HEK293 (cell line): ENCODE data around the gene RNPEP.
A peak's percentile ranks its signal among the peaks of the same experiment; 100 is the strongest.

Experiments
- GLI4 ChIP-seq: fragments of 450-650 bp; formaldehyde crosslinking; IDR thresholded peaks from 2 replicates; pipeline ENCODE4 v1.5.1; 2016; ENCODE audit warnings: missing biosample characterization, missing genetic modification characterization
- KLF7 ChIP-seq: fragments of 450-650 bp; formaldehyde crosslinking; IDR thresholded peaks from 2 replicates; pipeline ENCODE4 v1.5.1; 2016; ENCODE audit warnings: missing biosample characterization, missing genetic modification characterization, borderline replicate concordance
- MEIS1 ChIP-seq: sonication (generic); formaldehyde crosslinking; IDR thresholded peaks from 2 replicates; pipeline ENCODE4 v1.8.1; 2022; ENCODE audit warnings: missing genetic modification reagents, mild to moderate bottlenecking, borderline replicate concordance
- OSR2 ChIP-seq: fragments of 450-650 bp; formaldehyde crosslinking; IDR thresholded peaks from 2 replicates; pipeline ENCODE4 v1.5.1; 2016; ENCODE audit warnings: missing biosample characterization, missing genetic modification characterization
- PRDM1 ChIP-seq: fragments of 450-650 bp; formaldehyde crosslinking; IDR thresholded peaks from 2 replicates; pipeline ENCODE4; 2016; ENCODE audit warnings: missing biosample characterization, missing genetic modification characterization
- REPIN1 ChIP-seq: fragments of 450-650 bp; formaldehyde crosslinking; IDR thresholded peaks from 2 replicates; pipeline ENCODE4 v1.5.1; 2017; ENCODE audit warnings: missing biosample characterization, missing genetic modification characterization, low read depth
- SETDB1 ChIP-seq: IDR thresholded peaks from one replicate; pipeline ENCODE4 v1.6.1; 2017; ENCODE audit warnings: mild to moderate bottlenecking, low read length, moderate library complexity, mixed read lengths; ENCODE audit not compliant: insufficient read length
- SP7 ChIP-seq: fragments of 450-650 bp; formaldehyde crosslinking; IDR thresholded peaks from 2 replicates; pipeline ENCODE4 v1.5.1; 2016; ENCODE audit warnings: missing biosample characterization, missing genetic modification characterization
- TCF7L2 ChIP-seq: IDR thresholded peaks from 2 replicates; pipeline ENCODE4 v1.6.1; 2011; ENCODE audit warnings: low read depth, mild to moderate bottlenecking, inconsistent platforms, low read length, moderate library complexity, borderline replicate concordance
- TRIM28 ChIP-seq: IDR thresholded peaks from 2 replicates; pipeline ENCODE4 v1.6.1; 2011; ENCODE audit warnings: low read length, control low read depth, borderline replicate concordance
- WT1 ChIP-seq: fragments of 450-650 bp; formaldehyde crosslinking; IDR thresholded peaks from 2 replicates; pipeline ENCODE4 v1.5.1; 2016; ENCODE audit warnings: missing biosample characterization, missing genetic modification characterization
- YY1 ChIP-seq: fragments of 450-650 bp; formaldehyde crosslinking; IDR thresholded peaks from 2 replicates; pipeline ENCODE4 v1.5.1; 2018; ENCODE audit warnings: missing biosample characterization, missing genetic modification characterization
- ZBTB11 ChIP-seq: fragments of 450-650 bp; formaldehyde crosslinking; conservative IDR thresholded peaks from 2 replicates; pipeline ENCODE4 v1.5.1; 2016; ENCODE audit warnings: low read depth, missing biosample characterization, missing genetic modification characterization
- ZBTB20 ChIP-seq: fragments of 450-650 bp; formaldehyde crosslinking; IDR thresholded peaks from 2 replicates; pipeline ENCODE4 v1.5.1; 2016; ENCODE audit warnings: missing biosample characterization, missing genetic modification characterization
- ZBTB48 ChIP-seq: fragments of 450-650 bp; formaldehyde crosslinking; IDR thresholded peaks from 2 replicates; pipeline ENCODE4 v1.5.1; 2016; ENCODE audit warnings: missing biosample characterization, missing genetic modification characterization
- ZBTB7A ChIP-seq: fragments of 450-650 bp; formaldehyde crosslinking; IDR thresholded peaks from 2 replicates; pipeline ENCODE4 v1.5.1; 2016; ENCODE audit warnings: low read depth, missing biosample characterization, missing genetic modification characterization
- ZFP3 ChIP-seq: fragments of 450-650 bp; formaldehyde crosslinking; IDR thresholded peaks from 2 replicates; pipeline ENCODE4 v1.5.1; 2016; ENCODE audit warnings: low read depth, missing biosample characterization, missing genetic modification characterization
- ZNF138 ChIP-seq: fragments of 450-650 bp; formaldehyde crosslinking; IDR thresholded peaks from 2 replicates; pipeline ENCODE4 v1.5.1; 2016; ENCODE audit warnings: missing biosample characterization, missing genetic modification characterization, borderline replicate concordance
- ZNF16 ChIP-seq: fragments of 450-650 bp; formaldehyde crosslinking; IDR thresholded peaks from 2 replicates; pipeline ENCODE4 v1.5.1; 2016; ENCODE audit warnings: low read depth, missing biosample characterization, missing genetic modification characterization
- ZNF174 ChIP-seq: fragments of 450-650 bp; formaldehyde crosslinking; IDR thresholded peaks from 2 replicates; pipeline ENCODE4 v1.5.0; 2017; ENCODE audit warnings: missing biosample characterization, mild to moderate bottlenecking, missing genetic modification characterization
- ZNF175 ChIP-seq: fragments of 450-650 bp; formaldehyde crosslinking; IDR thresholded peaks from 2 replicates; pipeline ENCODE4 v1.5.1; 2016; ENCODE audit warnings: missing biosample characterization, missing genetic modification characterization
- ZNF24 ChIP-seq: fragments of 450-650 bp; formaldehyde crosslinking; IDR thresholded peaks from 2 replicates; pipeline ENCODE4 v1.5.1; 2016; ENCODE audit warnings: missing biosample characterization, missing genetic modification characterization
- ZNF366 ChIP-seq: fragments of 450-650 bp; formaldehyde crosslinking; conservative IDR thresholded peaks from 2 replicates; pipeline ENCODE4 v1.5.1; 2016; ENCODE audit warnings: missing biosample characterization, missing genetic modification characterization
- ZNF473 ChIP-seq: fragments of 450-650 bp; formaldehyde crosslinking; IDR thresholded peaks from 2 replicates; pipeline ENCODE4 v1.5.1; 2017; ENCODE audit warnings: missing biosample characterization, missing genetic modification characterization
- ZNF514 ChIP-seq: fragments of 450-650 bp; formaldehyde crosslinking; IDR thresholded peaks from 2 replicates; pipeline ENCODE4 v1.5.1; 2016; ENCODE audit warnings: missing biosample characterization, missing genetic modification characterization
- ZNF529 ChIP-seq: fragments of 450-650 bp; formaldehyde crosslinking; IDR thresholded peaks from 2 replicates; pipeline ENCODE4 v1.5.1; 2017; ENCODE audit warnings: missing genetic modification characterization, missing biosample characterization; ENCODE audit not compliant: insufficient replicate concordance
- ZNF530 ChIP-seq: fragments of 450-650 bp; formaldehyde crosslinking; IDR thresholded peaks from 2 replicates; pipeline ENCODE4 v1.5.1; 2016; ENCODE audit warnings: low read depth, missing biosample characterization, missing genetic modification characterization
- ZNF561 ChIP-seq: fragments of 450-650 bp; IDR thresholded peaks from 2 replicates; pipeline ENCODE4 v1.5.1; 2018; ENCODE audit warnings: missing biosample characterization, missing genetic modification characterization, borderline replicate concordance
- ZNF585B ChIP-seq: fragments of 450-650 bp; formaldehyde crosslinking; IDR thresholded peaks from 2 replicates; pipeline ENCODE4 v1.5.1; 2016; ENCODE audit warnings: missing biosample characterization, missing genetic modification characterization
- ZNF629 ChIP-seq: fragments of 450-650 bp; formaldehyde crosslinking; IDR thresholded peaks from 2 replicates; pipeline ENCODE4 v1.5.1; 2017; ENCODE audit warnings: missing biosample characterization, missing genetic modification characterization
- ZNF658 ChIP-seq: fragments of 450-650 bp; formaldehyde crosslinking; IDR thresholded peaks from 2 replicates; pipeline ENCODE4; 2016; ENCODE audit warnings: missing biosample characterization, missing genetic modification characterization
- ZNF664 ChIP-seq: fragments of 450-650 bp; formaldehyde crosslinking; IDR thresholded peaks from 2 replicates; pipeline ENCODE4 v1.5.1; 2016; ENCODE audit warnings: missing biosample characterization, missing genetic modification characterization
- ZNF747 ChIP-seq: fragments of 450-650 bp; formaldehyde crosslinking; IDR thresholded peaks from 2 replicates; pipeline ENCODE4 v1.5.1; 2016; ENCODE audit warnings: missing biosample characterization, missing genetic modification characterization
- ZNF768 ChIP-seq: fragments of 450-650 bp; formaldehyde crosslinking; IDR thresholded peaks from 2 replicates; pipeline ENCODE4 v1.5.1; 2018; ENCODE audit warnings: missing biosample characterization, mild to moderate bottlenecking, missing genetic modification characterization
- ZNF791 ChIP-seq: fragments of 450-650 bp; formaldehyde crosslinking; IDR thresholded peaks from 2 replicates; pipeline ENCODE4 v1.5.1; 2016; ENCODE audit warnings: missing biosample characterization, missing genetic modification characterization
- ZNF830 ChIP-seq: fragments of 450-650 bp; IDR thresholded peaks from 2 replicates; pipeline ENCODE4 v1.5.0; 2018; ENCODE audit warnings: missing biosample characterization, missing genetic modification characterization, low read depth, mild to moderate bottlenecking, moderate library complexity
- ZSCAN23 ChIP-seq: fragments of 450-650 bp; formaldehyde crosslinking; IDR thresholded peaks from 2 replicates; pipeline ENCODE4 v1.5.1; 2016; ENCODE audit warnings: missing biosample characterization, missing genetic modification characterization
- ZSCAN30 ChIP-seq: fragments of 450-650 bp; IDR thresholded peaks from 2 replicates; pipeline ENCODE4 v1.5.1; 2018; ENCODE audit warnings: missing biosample characterization, mild to moderate bottlenecking, missing genetic modification characterization, moderate library complexity
- TF ChIP-seq, protein P1 (sequence below): fragments of 450-650 bp; formaldehyde crosslinking; IDR thresholded peaks from 2 replicates; pipeline ENCODE4 v1.5.1; 2016; ENCODE audit warnings: missing biosample characterization, missing genetic modification characterization
- TF ChIP-seq, protein P2 (sequence below): fragments of 450-650 bp; formaldehyde crosslinking; IDR thresholded peaks from 2 replicates; pipeline ENCODE4 v1.5.1; 2017; ENCODE audit warnings: missing biosample characterization, missing genetic modification characterization

RNPEP gene

DNA sequence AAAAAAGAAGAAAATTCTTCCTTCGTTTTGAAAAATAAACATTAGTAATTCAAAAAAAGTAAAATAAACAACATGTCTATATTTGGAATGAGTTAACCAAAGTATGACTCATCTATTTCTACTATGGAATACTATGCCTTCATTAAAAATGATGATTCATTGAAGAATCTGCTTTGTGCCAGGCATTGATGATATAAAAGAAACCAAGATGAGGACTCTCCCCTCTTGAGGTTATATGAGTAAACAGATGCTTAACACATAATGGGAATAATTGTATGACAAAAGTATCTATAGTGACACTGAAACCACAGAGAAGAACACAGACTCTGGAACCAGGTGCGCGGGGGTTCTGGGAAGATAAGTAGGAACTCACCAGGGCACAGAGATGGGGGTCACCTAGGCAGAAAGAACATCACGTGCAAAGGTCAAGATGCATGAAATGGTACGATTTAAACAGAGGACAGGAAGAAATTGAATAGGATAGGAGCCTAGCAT lies 46.8 kb downstream of the RNPEP start (continued):
- TF ChIP-seq ZNF175 (tag by site-specific recombination), result no peak
- peak; percentile 77 for TF ChIP-seq ZNF629 (tag by site-specific recombination)
- TF ChIP-seq GLI4 (tag by site-specific recombination), result no peak
- TF ChIP-seq OSR2 (tag by site-specific recombination), result no peak
- TF ChIP-seq ZNF529, result no peak
- no peak for TF ChIP-seq ZNF530 (tag by site-specific recombination)
- no peak for TF ChIP-seq ZNF174 (tag by site-specific recombination)
- TF ChIP-seq ZNF658, result no peak
- TF ChIP-seq SETDB1, result no peak
- no peak for TF ChIP-seq ZNF561
- TF ChIP-seq ZNF514 (tag by site-specific recombination), result no peak
- TF ChIP-seq ZBTB20 (tag by site-specific recombination), result no peak
- TF ChIP-seq SP7 (tag by site-specific recombination), result peak; percentile 88
- TF ChIP-seq KLF7 (tag by site-specific recombination), result no peak
- TF ChIP-seq REPIN1 (tag by site-specific recombination), result no peak
- no peak for TF ChIP-seq ZNF585B (tag by site-specific recombination)
- no peak for TF ChIP-seq ZNF473 (tag by site-specific recombination)
- no peak for TF ChIP-seq TCF7L2
- no peak for TF ChIP-seq ZNF791 (tag by site-specific recombination)
- no peak for TF ChIP-seq ZFP3 (tag by site-specific recombination)
- no peak for TF ChIP-seq ZNF138
- 0 out of 2 replicates have a peak, but pooled peaks have one; percentile 23 for TF ChIP-seq WT1 (tag by site-specific recombination)
- TF ChIP-seq YY1, result no peak
- TF ChIP-seq ZNF664 (tag by site-specific recombination), result no peak
- no peak for TF ChIP-seq ZBTB7A (tag by site-specific recombination)
- TF ChIP-seq ZBTB11 (tag by site-specific recombination), result no peak
- no peak for TF ChIP-seq MEIS1 (CRISPR knock-in tag)
- TF ChIP-seq ZNF366 (tag by site-specific recombination), result peak; percentile 66
- TF ChIP-seq ZNF747 (tag by site-specific recombination), result no peak
- TF ChIP-seq ZNF16 (tag by site-specific recombination), result no peak
- TF ChIP-seq, protein P1, sequence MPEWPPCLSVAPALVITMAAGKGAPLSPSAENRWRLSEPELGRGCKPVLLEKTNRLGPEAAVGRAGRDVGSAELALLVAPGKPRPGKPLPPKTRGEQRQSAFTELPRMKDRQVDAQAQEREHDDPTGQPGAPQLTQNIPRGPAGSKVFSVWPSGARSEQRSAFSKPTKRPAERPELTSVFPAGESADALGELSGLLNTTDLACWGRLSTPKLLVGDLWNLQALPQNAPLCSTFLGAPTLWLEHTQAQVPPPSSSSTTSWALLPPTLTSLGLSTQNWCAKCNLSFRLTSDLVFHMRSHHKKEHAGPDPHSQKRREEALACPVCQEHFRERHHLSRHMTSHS (tag by site-specific recombination), result no peak
- TF ChIP-seq ZSCAN23 (tag by site-specific recombination), result 0 out of 2 replicates have a peak, but pooled peaks have one; percentile 40
- no peak for TF ChIP-seq PRDM1
- TF ChIP-seq, protein P2, sequence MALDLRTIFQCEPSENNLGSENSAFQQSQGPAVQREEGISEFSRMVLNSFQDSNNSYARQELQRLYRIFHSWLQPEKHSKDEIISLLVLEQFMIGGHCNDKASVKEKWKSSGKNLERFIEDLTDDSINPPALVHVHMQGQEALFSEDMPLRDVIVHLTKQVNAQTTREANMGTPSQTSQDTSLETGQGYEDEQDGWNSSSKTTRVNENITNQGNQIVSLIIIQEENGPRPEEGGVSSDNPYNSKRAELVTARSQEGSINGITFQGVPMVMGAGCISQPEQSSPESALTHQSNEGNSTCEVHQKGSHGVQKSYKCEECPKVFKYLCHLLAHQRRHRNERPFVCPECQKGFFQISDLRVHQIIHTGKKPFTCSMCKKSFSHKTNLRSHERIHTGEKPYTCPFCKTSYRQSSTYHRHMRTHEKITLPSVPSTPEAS, result no peak
- peak; percentile 48; the same call in 1 of the 2 replicates for TF ChIP-seq ZNF24 (tag by site-specific recombination)
- no peak for TF ChIP-seq ZSCAN30
- no peak for TF ChIP-seq ZNF830
- TF ChIP-seq ZBTB48 (tag by site-specific recombination), result no peak
- TF ChIP-seq ZNF768 (tag by site-specific recombination), result no peak
- no peak for TF ChIP-seq TRIM28
